NCI-H1694 (cell line): ENCODE data around the gene BSN.
A peak's percentile ranks its signal among the peaks of the same experiment; 100 is the strongest.

Source experiments
- DNase-seq: peaks from one replicate; lab custom pipeline; 2025; lab: John Stamatoyannopoulos, UW

BSN gene, protein sequence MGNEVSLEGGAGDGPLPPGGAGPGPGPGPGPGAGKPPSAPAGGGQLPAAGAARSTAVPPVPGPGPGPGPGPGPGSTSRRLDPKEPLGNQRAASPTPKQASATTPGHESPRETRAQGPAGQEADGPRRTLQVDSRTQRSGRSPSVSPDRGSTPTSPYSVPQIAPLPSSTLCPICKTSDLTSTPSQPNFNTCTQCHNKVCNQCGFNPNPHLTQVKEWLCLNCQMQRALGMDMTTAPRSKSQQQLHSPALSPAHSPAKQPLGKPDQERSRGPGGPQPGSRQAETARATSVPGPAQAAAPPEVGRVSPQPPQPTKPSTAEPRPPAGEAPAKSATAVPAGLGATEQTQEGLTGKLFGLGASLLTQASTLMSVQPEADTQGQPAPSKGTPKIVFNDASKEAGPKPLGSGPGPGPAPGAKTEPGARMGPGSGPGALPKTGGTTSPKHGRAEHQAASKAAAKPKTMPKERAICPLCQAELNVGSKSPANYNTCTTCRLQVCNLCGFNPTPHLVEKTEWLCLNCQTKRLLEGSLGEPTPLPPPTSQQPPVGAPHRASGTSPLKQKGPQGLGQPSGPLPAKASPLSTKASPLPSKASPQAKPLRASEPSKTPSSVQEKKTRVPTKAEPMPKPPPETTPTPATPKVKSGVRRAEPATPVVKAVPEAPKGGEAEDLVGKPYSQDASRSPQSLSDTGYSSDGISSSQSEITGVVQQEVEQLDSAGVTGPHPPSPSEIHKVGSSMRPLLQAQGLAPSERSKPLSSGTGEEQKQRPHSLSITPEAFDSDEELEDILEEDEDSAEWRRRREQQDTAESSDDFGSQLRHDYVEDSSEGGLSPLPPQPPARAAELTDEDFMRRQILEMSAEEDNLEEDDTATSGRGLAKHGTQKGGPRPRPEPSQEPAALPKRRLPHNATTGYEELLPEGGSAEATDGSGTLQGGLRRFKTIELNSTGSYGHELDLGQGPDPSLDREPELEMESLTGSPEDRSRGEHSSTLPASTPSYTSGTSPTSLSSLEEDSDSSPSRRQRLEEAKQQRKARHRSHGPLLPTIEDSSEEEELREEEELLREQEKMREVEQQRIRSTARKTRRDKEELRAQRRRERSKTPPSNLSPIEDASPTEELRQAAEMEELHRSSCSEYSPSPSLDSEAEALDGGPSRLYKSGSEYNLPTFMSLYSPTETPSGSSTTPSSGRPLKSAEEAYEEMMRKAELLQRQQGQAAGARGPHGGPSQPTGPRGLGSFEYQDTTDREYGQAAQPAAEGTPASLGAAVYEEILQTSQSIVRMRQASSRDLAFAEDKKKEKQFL (N-terminal part only)

DNA sequence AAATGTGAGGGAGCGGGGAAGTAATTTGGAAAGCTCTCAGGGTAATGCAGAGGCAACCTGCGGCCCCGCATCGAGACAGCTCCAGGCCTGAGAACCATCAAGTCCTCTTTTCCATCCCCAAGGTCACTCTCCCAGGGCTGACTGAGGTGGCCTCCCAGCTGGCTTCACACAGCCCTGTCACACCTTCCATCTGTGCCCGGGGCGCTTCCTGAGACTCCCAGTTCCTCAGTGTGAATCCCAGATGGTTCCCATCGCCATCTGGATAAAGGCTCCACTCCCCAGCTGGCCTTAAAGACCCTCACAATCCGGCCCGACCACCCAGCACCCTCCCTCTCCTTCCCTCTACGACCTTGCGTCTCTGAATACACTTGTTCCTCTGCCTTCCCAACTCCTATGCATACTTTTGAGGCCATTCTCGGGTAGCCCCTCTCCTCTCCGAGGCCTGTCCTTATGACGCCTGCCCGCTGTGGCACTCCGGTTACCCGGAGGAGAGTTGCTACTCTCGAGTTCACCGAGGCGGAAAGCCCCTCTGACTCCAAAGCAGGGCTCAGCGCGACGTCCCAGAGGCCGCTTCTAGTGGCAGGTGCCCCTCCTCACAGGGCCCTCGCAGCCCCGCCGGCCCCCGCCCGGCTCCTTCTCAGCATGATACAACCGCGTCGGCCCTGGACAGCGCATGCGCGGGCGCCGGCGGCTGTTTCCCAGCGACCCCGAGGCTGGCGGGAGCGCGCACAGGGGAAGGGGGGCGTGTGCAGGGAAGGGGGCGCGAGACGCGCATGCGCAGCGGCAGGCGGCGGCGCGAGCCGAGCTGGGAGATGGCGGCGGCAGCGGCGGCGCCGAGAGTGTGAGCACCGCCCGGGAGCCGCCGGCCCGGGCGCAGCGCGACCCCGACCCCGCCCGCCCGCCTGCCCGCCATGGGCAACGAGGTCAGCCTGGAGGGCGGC is at the start of gene BSN:
Gene BSN (plus strand): TSS at position 786 of the 941 bp plus-strand sequence. CDS start 126 bp downstream, at position 912.
- DNase-seq = peak; percentile 53

DNA sequence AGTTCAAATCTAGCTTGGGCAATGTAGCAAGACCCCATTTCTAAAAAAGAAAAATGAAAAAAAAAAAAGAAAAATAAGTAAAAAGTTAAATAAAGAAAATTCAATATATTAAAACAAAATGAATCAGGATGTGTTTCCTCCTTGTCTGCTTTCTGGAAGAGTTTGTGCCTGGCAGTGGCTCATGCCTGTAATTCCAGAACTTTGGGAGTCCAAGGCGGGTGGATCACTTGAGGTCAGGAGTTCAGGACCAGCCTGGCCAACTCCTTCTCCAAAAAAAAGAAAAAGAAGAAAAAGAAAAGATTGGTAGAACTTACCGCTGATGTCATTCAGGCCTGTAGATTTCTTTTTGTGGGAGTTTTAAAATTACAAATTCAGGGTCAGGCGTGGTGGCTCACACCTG is 47.4 kb upstream of the BSN start:
- no peak for DNase-seq

DNA sequence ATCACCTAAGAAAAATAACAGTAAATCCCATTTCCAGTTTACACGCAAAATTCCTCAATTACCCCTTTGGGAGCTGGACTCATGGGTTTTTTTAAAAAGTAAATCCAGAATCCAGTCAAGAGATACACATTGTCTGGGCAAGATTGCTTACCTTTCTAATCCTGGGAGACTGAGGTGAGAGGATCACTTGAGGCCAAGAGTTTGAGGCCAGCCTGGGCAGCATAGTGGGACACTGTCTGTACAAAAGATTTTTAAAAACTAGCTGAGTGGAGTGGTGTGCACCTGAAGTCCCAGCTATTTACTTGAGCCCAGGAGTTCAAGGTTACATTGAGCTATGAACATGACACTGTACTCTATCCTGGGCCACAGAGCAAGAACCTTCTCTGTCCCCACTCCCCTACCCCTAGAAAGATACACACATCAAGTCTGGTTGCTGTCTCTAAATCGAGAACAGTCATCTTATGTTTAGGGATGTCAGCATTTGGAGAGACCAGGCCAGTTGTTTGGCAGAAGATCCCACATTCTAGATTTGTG is 45.2 kb upstream of the BSN start:
- no peak for DNase-seq

DNA sequence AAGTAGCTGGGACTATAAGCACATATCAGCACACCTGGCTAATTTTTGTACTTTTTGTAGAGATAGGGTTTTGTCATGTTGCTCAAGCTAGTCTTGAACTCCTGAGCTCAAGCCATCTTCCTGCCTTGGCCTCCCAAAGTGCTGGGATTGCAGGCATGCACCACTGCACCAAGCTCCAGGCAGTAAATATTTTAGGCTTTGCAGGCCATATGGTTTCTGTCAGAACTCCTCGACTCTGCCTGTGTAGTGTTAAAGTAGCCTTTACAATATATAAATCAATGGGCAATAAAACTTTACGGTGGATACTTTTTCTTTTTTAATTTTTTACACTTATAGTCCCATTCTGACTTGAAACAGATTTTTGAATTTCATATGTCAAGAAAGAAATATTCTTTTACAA is 42.6 kb upstream of the BSN start:
- no peak for DNase-seq

DNA sequence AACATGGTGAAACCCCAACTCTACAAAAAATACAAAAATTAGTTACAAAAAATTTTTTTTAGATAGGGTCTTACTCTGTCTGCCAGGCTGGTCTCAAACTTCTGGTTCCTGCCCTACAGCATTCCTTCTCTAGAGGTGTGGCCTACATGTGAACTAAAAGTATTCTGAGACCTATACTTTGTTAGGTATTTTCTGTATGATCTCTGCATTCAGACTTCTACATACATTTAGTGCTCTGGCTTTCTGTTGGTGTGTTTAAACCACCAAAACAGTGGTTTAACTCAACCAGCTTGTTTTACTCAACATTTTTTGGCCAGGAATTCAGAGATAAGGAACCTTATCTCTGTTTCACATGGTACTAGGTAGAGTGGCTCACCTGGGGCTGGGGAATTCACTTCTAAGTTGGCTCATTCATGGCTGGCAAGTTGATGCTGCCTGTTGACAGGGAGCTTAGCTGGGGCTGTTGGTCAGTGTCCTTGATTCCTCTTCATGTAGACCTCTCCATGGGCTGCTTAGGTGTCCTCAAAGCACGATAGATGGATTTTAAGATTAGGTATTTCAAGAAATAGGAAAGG is 41.4 kb upstream of the BSN start:
- DNase-seq = no peak

DNA sequence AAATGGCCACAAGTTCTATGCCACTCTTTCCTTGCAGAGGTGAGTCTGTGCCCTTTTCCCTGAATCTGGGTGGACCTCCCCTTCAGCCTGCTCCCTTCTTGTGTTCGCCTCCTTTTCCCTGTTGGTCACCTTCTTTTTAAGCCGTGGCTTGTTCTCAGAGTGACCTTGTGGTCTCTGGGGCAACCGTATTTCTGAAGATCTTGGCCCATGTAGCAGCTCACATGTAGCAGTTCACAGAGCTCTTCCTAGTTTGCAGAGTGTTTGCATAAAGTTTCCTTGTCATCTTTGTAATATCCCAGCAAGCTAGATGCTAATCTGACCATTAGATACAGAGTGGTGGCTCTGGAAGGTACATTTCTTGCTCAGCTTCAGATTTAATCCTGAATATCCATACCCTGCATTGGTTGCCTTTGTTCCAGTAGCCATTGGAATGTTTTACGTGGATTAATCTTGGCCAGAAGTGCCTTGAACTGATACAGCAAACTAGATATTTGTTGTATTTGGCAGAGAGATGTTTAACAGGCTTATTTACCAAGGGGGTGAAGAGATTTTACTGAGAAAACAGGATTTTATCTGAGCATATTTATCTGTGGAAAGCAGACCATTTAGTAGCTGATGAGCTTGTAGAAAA is 40.7 kb upstream of the BSN start:
- DNase-seq = no peak

DNA sequence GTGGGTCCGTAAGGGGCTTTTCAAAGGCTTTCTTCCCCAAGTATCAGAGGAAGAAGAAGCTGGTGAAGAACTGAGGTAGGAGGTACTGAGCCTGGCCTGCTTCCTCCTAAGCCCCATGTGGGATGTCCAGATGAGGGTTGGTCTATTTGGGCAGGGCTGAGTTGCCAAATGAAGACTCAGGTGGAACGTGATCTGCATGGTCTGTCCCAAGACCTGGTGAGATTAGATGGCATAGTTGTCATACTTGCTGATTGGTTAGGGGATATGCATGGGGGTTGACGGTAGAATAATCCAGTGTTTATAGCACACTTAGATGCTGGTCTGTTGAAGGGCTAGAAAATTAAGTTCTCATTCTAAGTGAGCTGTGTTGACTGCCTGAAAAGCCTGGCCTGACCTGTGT is 36.3 kb upstream of the BSN start:
- DNase-seq = no peak

DNA sequence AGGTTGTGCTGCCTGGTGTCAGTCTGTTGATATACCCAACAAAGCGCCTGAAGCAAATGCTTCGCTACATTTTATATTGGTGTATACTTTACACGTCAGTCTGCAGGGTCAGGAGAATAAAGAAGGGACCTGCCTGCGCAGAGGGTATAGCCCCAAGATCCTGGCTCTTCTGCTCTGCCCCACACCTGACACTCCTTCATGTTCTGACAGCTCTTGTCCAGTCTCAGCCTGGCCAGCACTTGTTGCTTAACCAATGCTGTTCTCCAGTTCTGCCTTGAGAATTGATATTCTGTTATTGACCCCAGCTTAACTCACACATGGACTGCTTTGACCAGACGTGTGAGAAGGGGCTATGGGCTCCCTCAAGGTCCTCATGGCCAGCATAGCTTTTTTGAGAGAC is 35.8 kb upstream of the BSN start:
- no peak for DNase-seq

DNA sequence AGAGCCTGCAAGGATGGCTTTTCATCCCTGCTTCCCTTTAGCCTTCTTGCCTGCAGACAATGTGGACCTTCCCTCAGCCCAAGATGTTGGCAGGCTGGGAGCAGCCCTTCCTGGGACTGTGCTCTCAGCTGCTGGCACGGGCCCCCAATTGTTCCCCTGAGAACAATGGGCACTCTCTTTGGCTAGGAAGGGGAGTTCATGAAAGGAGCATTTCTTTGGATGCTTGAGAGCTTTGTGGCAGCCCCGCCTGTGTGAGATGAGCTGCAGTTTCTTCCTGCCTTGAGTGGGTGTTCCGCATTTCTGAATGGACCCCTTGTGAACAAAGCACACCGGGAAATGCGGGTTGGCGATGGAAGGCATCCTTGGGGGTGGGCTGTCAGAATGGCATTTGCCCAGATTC is 35.0 kb upstream of the BSN start:
- no peak for DNase-seq

DNA sequence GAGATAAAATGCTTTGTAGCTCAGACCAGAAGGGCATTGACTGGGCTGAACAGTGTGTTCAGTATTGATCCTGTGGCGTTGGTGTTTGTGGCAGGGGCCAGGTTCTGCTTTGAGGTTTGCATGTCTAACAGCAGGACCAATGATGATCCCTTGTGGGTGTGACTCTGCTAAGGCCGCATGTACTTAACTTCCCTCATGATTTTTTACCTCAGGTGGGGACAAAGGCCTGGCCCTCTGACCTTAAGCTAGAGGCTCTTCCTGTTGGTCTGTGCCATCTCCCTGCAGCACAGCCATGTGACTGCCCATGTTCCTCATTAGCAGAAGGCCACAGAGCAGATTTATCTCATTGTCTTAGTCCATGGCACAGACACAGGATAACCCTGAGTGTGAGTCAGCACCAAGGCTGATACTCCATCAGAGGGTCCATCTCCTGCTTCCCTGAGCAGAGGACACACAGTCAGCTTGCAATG is 34.3 kb upstream of the BSN start:
- no peak for DNase-seq

DNA sequence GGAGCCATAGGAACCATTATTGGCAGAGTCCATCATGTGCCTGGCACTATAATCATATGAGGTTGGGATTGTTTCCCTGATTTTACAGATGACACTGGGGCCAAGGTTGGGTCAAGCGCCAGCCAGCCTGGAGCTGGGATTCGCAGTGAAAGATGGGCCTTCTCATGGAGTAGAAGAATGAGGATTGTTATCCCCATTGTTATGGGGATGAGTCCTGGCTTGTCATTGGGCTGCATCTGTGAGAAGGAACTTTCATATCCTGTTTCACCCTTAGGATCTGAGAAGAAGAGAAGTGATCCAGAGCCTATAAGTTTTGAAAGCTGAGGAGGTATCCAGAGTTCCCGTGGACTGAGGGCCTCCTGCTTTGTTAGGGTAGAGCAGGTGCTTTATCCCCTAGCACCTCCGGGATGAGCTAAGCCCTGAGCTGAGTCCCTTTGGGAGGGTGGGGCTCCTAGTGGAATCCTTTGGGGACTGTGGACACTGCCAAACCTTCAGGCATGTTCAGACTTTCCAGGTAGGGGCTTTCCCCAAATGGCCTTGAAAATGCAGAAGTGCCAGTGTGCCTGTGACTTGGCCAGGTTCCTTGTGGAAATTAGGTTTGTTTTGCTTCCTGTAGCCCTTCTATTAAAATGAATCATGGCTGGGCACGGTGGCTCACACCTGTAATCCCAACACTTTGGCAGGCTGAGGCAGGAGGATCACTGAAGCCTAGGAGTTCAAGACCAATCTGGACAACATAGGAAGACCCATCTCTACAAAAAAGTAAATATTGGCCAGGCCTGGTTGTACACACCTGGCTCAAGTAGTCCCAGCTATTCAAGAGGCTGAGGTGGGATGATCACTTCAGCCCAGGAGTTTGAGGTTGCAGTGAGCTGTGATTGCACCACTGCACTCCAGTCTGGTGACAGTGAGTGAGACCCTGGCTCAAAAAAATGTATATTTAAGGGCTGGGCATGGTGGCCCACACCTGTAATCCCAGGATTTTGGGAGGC is 30.2 kb upstream of the BSN start:
- no peak for DNase-seq

DNA sequence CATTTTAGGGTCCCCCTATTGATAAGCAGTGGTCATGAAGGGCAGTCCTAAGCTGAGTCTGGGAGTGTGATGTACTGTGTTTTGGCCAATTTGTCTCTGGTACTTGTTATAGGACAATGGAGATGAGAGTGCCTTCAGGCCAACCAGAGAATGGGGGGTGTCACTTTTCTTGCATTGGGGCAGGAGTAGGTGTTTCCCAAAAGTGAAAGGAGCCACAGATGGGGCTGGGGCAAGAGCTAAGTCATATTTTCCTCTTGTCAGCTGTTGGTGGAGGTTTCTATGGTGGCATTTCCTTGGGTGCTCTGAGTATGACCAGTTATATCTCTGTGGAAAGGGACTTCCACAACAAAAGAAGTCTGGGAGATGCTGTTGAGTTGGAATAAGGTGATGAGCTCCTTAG is 24.7 kb upstream of the BSN start:
- DNase-seq = no peak

DNA sequence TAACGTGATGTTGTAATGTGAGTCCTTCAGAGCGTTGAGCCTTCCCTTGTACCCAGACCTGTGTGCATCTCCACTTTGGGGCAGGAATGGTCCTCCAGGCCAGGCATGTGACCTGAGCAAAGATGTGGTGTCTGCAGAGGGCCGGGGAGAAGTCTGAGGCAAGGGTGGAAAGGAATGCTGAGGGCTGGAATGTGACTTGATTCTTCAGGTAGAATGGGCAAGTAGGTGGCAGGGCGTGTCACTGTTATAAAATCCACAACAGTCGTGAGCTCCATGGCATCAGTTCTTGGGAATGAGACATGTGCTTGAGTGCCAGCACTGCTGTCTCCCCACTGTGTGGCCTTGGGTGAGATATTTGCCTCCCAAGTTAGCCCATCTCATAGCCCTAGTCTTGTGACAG is 24.0 kb upstream of the BSN start:
- no peak for DNase-seq

DNA sequence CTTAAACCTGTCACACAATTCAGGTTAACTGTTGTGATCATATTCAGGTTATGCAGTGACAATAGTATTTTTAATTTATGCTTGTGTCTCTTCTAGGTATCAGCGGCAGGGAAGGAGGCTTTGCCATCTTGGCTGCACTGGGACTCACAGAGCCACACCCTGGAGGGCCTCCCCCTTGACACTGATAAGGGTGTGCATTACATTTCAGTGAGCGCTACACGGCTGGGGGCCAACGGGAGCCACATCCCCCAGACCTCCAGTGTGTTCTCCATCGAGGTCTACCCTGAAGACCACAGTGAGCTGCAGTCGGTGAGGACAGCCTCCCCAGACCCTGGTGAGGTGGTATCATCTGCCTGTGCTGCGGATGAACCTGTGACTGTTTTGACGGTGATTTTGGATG is 23.6 kb upstream of the BSN start:
- DNase-seq = no peak

DNA sequence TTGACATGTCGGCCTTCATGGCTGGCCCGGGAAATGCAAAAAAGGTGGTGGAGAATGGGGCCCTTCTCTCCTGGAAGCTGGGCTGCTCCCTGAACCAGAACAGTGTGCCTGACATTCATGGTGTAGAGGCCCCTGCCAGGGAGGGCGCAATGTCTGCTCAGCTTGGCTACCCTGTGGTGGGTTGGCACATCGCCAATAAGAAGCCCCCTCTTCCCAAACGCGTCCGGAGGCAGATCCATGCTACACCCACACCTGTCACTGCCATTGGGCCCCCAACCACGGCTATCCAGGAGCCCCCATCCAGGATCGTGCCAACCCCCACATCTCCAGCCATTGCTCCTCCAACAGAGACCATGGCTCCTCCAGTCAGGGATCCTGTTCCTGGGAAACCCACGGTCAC is 23.1 kb upstream of the BSN start:
- DNase-seq = no peak

DNA sequence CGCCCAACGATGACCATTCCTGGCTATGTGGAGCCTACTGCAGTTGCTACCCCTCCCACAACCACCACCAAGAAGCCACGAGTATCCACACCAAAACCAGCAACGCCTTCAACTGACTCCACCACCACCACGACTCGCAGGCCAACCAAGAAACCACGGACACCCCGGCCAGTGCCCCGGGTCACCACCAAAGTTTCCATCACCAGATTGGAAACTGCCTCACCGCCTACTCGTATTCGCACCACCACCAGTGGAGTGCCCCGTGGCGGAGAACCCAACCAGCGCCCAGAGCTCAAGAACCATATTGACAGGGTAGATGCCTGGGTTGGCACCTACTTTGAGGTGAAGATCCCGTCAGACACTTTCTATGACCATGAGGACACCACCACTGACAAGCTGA is 22.6 kb upstream of the BSN start:
- DNase-seq = no peak

DNA sequence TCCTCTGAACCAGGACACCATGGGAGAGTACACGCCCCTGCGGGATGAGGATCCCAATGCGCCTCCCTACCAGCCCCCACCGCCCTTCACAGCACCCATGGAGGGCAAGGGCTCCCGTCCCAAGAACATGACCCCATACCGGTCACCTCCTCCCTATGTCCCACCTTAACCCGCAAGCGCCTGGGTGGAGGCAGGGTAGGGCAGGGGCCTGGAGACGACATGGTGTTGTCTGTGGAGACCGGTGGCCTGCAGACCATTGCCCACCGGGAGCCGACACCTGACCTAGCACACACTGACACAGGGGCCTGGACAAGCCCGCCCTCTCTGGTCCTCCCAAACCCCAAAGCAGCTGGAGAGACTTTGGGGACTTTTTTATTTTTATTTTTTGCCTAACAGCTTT is 21.2 kb upstream of the BSN start:
- DNase-seq = no peak

DNA sequence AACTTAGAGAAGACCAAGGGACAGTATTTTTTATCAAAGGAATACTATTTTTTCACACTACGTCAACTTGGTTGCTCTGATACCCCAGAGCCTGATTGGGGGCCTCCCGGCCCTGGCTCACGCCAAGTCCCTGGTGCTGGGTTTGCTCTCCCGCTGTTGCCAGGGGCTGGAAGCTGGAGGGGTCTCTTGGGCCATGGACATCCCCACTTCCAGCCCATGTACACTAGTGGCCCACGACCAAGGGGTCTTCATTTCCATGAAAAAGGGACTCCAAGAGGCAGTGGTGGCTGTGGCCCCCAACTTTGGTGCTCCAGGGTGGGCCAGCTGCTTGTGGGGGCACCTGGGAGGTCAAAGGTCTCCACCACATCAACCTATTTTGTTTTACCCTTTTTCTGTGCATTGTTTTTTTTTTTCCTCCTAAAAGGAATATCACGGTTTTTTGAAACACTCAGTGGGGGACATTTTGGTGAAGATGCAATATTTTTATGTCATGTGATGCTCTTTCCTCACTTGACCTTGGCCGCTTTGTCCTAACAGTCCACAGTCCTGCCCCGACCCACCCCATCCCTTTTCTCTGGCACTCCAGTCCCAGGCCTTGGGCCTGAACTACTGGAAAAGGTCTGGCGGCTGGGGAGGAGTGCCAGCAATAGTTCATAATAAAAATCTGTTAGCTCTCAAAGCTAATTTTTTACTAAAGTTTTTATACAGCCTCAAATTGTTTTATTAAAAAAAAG is 20.3 kb upstream of the BSN start:
- DNase-seq = no peak
